CD4-positive, alpha-beta T cell treated with Interleukin-15 for 4 hours (primary cell): ENCODE data around the gene LRRC66.

Experiments used
- DNase-seq: peaks from one replicate; pipeline ENCODE4 v3.0.0-alpha.2; 2020; ENCODE audit warnings: low spot score

Gene LRRC66

GRCh38 chr4:52014903-52015302 lies 5.3 kb downstream of the LRRC66 start:
- no peak for DNase-seq

DNA sequence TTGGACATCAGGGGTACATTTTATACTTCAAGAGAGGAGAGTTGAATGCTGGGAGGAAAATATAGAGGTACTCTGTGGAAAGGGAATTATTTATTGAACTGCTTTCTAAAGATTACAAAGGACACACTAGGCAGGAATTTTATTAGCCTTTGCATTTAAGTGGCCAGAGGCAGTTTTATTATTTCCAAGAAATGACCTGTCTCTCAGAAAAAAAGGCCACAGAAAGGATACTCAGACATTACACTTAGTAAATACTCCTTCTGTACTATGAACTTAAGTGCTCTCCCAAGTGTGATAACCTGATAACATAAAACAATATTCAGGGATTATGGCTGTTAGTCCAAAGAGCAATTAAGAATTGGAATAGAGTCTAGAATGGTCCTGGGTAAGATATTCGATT lies 7.5 kb downstream of the LRRC66 start:
- no peak for DNase-seq

GRCh38 chr4:52010986-52011385 lies 9.2 kb downstream of the LRRC66 start:
- no peak for DNase-seq

DNA sequence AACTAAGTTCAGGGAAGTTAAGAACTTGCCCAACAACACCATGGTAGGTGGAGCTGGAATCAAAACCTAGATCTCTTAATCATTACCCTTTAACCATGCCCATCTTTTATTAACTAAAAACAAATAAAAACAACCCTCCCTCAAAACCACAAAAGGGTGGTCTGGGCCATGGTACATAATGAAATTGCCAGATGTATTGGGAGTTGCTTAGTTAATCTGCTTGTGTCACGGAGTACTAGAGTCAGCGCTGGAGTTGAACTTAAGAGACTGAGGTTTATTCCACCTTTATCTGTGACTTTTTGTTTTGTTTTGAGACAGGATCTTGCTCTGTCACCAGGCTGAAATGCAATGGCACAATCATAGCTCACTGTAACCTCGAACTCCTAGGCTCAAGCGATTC lies 13.3 kb downstream of the LRRC66 start:
- no peak for DNase-seq

DNA sequence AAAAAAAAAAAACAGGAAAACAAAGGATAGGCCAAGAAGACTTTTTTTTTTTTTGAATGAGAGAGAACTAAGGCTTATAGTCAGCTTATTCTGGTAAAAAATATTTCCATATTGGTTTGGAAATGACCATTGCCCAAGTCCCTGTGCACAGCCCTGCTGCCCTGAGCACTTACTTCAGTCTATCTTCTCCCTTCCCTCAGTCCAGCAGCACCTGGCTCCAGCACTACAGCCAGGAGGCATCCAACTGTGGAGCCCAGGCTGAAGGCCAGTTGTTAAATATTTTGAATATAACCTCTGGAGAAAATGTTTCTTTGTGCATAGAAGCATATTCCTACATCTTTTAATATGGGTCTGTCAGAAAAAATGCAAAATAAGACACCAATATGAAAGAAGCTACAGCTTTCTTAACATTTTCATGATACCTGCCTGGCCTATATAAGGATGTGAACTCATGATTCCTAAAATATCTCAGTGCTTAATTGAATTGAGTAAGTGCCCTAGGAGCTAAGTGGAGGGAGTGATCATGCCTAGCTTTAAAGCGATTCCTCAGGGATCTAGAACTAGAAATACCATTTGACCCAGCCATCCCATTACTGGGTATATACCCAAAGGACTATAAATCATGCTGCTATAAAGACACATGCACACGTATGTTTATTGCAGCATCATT lies 14.4 kb downstream of the LRRC66 start:
- DNase-seq, result no peak

- DNase-seq, result no peak
These were observed 15.7 kb downstream of the LRRC66 start for GRCh38 chr4:52004414-52004813.

- DNase-seq, result no peak
These were observed 18.5 kb downstream of the LRRC66 start for GRCh38 chr4:52001616-52002015.

- DNase-seq, result no peak
These were observed 20.9 kb downstream of the LRRC66 start for GRCh38 chr4:51999250-51999649.

- no peak for DNase-seq
These were observed 21.3 kb downstream of the LRRC66 start for GRCh38 chr4:51998837-51999236.

- no peak for DNase-seq
These were observed 22.5 kb downstream of the LRRC66 start for GRCh38 chr4:51997647-51998046.

- DNase-seq, result no peak
These were observed 24.4 kb downstream of the LRRC66 start for GRCh38 chr4:51995647-51996220.

GRCh38 chr4:51965862-51966261 lies 54.3 kb downstream of the LRRC66 start:
- no peak for DNase-seq

- no peak for DNase-seq
These were observed 56.2 kb downstream of the LRRC66 start for GRCh38 chr4:51963841-51964517.

DNA sequence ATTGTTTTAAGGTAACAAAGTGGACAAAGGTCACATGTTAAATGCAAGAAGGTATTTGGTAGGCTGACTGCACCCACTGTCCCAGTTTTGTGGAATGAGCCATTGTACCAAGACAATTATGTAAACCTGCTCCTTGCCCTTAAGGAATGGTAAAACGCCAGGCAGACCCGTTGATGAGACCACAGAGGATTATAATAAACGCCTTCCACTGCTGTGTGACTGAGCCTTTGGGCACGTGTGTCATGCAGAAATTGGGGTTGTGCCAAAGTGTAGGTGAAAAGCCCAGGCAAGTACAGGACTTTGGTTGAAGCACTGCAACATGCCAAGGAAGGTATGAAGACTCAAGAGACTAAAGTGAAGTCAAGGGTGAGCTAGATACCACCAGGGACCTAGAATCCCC lies 59.7 kb downstream of the LRRC66 start:
- no peak for DNase-seq

GRCh38 chr4:51958199-51958968 lies 61.8 kb downstream of the LRRC66 start:
- no peak for DNase-seq
